ENCODE results near the gene NUFIP1. TPM values are rescaled to one million over a fixed set of nuclear protein-coding genes. Genes with fewer than 3 reads are reported as not detected.
A peak's percentile ranks its signal among the peaks of the same experiment; 100 is the strongest.

Gene NUFIP1
- total and polyA plus RNA-seq, 8 donors, result 1.3 to 4.4 (median 2.4) TPM; not detected in 2

DNA sequence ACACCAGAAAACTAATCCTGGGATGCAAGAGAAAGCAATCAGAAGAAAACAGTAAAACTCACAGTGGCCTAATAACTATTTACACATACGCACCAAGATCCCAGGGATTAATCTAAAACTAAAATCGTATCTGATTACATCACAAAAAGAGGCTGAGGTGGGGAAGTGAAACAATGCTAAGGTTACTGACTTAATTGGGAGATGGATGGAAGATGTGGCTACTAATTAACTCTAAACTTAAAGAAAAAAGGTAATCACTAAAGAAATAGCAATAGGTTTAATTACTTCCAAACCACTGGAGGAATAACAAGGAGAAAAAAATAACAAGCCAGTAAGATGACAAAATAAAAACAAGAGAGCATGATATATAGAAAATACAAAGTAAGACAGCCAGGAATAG lies 50.4 kb downstream of the NUFIP1 start:
- DNase-seq, result no peak
- Histone ChIP-seq H3K27ac (no peak overlapping the region), H3K4me1 (peaks cover 0 to 7% (median 2%) of the 10 kb centered on the region in 4 donors), H3K4me3 (no peak overlapping the region), H3K27me3 (no peaks in the 10 kb centered on the region), H3K9me3 (no peaks in the 10 kb centered on the region), H3K36me3 (peaks cover 0 to 18% (median 6%) of the 10 kb centered on the region in 4 donors)
- 42 to 81% (median 61%) methylated on average over 2 of the region's 2 CpGs for WGBS, 5 donors
- TF ChIP-seq POLR2A (IDR thresholded peaks at IDR 0.05) (no peak), EP300 (IDR thresholded peaks at IDR 0.05) (no peak), CTCF (IDR thresholded peaks at IDR 0.05) (no peak), POLR2AphosphoS5 (IDR thresholded peaks at IDR 0.05) (no peak)
- intact Hi-C loops (cut with DNase I; ENCODE audit: low total_unique reads), result no loop called here

DNA sequence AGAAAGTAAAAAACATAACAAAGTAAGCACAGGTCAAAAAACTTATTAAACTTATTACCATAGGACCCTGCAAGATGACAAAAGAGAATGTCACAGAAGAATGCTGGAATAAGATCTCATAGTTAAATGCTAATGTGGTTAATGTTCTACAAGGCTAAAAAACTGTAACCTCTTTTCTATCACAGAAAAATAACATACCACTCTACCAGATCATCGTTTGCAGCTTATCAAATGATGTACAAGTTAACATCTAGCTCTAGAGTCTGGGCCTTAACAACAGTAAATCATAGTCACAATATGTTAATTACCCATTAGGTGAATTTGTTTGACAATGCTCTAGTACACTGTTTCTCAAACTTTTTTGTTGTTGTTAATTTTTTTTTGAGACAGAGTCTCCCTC lies 53.0 kb downstream of the NUFIP1 start:
- no peaks in the 10 kb centered on the region for H3K27me3 ChIP-seq
- no peak overlapping the region for H3K27ac ChIP-seq
- H3K36me3 ChIP-seq, result peaks cover 0 to 6% (median 2%) of the 10 kb centered on the region in 4 donors
- no peaks in the 10 kb centered on the region for H3K9me3 ChIP-seq
- WGBS, 5 donors, result 58 to 81% (median 67%) methylated on average over 1 of the region's 1 CpG
- H3K4me3 ChIP-seq, result no peak overlapping the region
- no peak for DNase-seq
- peaks cover 0 to 29% (median 7%) of the 10 kb centered on the region in 4 donors for H3K4me1 ChIP-seq
- TF ChIP-seq POLR2AphosphoS5 (IDR thresholded peaks at IDR 0.05) (no peak), POLR2A (IDR thresholded peaks at IDR 0.05) (no peak), EP300 (IDR thresholded peaks at IDR 0.05) (no peak), CTCF (IDR thresholded peaks at IDR 0.05) (no peak)
- intact Hi-C loops (cut with DNase I; ENCODE audit: low total_unique reads), result no loop called here

DNA sequence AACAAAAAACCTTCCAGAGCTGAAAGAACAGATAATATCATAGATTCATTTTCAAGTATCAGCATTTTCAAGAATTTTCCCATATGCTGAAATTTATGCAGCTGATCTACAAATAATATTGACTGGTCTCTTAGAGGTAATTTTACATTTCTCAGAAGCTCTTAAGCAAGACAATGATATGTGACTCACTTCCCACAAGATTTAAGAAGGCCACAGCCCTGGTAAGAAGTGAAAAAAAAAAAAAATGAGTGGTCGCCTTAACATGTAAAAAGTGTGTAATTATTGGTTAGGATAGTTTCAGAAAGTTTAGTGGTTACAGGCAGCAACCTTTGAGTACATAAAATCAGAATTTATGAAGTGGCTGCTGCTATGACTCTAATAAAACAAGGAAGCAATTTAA lies 54.5 kb downstream of the NUFIP1 start:
- H3K9me3 ChIP-seq, result no peaks in the 10 kb centered on the region
- intact Hi-C loops (cut with DNase I; ENCODE audit: low total_unique reads), result no loop called here
- H3K27ac ChIP-seq, result no peak overlapping the region
- no peaks in the 10 kb centered on the region for H3K27me3 ChIP-seq
- 0 to 6% (median 3%) methylated on average over 1 of the region's 1 CpG for WGBS, 5 donors
- TF ChIP-seq CTCF (IDR thresholded peaks at IDR 0.05), result no peak
- TF ChIP-seq EP300 (IDR thresholded peaks at IDR 0.05), result no peak
- TF ChIP-seq POLR2AphosphoS5 (IDR thresholded peaks at IDR 0.05), result no peak
- TF ChIP-seq POLR2A (IDR thresholded peaks at IDR 0.05), result no peak
- DNase-seq, result no peak
- peaks cover 0 to 36% (median 7%) of the 10 kb centered on the region in 4 donors for H3K4me1 ChIP-seq
- no peaks in the 10 kb centered on the region for H3K36me3 ChIP-seq
- H3K4me3 ChIP-seq, result no peak overlapping the region

DNA sequence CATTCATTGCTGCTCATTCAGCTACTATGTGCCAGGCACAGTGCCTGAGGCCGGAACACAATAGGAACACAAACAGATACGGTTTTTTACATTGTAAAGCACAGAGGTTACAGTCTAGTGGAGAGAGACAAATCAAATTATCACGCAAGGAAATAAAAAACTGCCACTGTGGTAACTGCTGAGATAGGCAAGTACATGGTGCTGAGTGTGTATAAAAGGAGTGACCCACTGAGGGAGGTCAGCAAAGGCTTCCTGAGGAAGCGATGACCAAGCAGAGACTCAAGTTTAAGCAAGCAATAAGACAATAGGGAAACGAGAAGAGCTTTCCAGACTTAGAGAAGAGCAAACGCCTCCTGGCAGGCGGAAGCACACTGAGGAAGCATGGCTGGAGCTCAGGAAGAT lies 56.4 kb downstream of the NUFIP1 start:
- peak overlapping the region; percentile 25 to 62 (median 44) for H3K27ac ChIP-seq
- H3K9me3 ChIP-seq, result no peaks in the 10 kb centered on the region
- no peak overlapping the region for H3K4me3 ChIP-seq
- intact Hi-C loops (cut with DNase I; ENCODE audit: low total_unique reads), result no loop called here
- TF ChIP-seq CTCF (IDR thresholded peaks at IDR 0.05), result no peak
- no peak for TF ChIP-seq POLR2A (IDR thresholded peaks at IDR 0.05)
- TF ChIP-seq POLR2AphosphoS5 (IDR thresholded peaks at IDR 0.05), result peak in 2 of 3 donors; percentile 35 to 73
- TF ChIP-seq EP300 (IDR thresholded peaks at IDR 0.05), result no peak
- no peaks in the 10 kb centered on the region for H3K27me3 ChIP-seq
- no peaks in the 10 kb centered on the region for H3K36me3 ChIP-seq
- peaks cover 0 to 45% (median 12%) of the 10 kb centered on the region in 4 donors for H3K4me1 ChIP-seq
- 27 to 47% (median 43%) methylated on average over 7 of the region's 7 CpGs for WGBS, 5 donors
- DNase-seq, result peak; percentile 45 to 53

All from stomach (tissue), 9 donors.